Panc1 (cell line): ENCODE results near the gene MPLKIP.

Experiments used
- CTCF ChIP-seq: fragments of 450-650 bp; IDR thresholded peaks from 2 replicates; pipeline ENCODE4 v1.5.1; 2017; ENCODE audit warnings: mild to moderate bottlenecking
- POLR2AphosphoS5 ChIP-seq: IDR thresholded peaks from 2 replicates; pipeline ENCODE4 v1.6.1; 2012; ENCODE audit warnings: mild to moderate bottlenecking, low read depth, low read length, moderate library complexity
- REST ChIP-seq, 2 experiments: IDR thresholded peaks; 2 replicates each; pipeline ENCODE4 v1.6.1; 2011 to 2012; ENCODE audit warnings: low read depth in 2 of 2, control low read depth in 1 of 2, low read length in 1 of 2, mild to moderate bottlenecking in 1 of 2, moderate library complexity in 1 of 2; ENCODE audit not compliant: insufficient read depth in 1 of 2
- SIN3A ChIP-seq: IDR thresholded peaks from 2 replicates; pipeline ENCODE4 v1.6.1; 2012; ENCODE audit warnings: low read depth, mild to moderate bottlenecking, low read length, moderate library complexity, borderline replicate concordance; ENCODE audit not compliant: insufficient read depth
- TCF7L2 ChIP-seq: IDR thresholded peaks from 2 replicates; pipeline ENCODE4 v1.6.1; 2011; ENCODE audit warnings: mild to moderate bottlenecking, low read depth, low read length, inconsistent platforms

- TF ChIP-seq CTCF (no peak), REST (IDR thresholded peaks at IDR 0.05; ENCODE audit: insufficient read depth in 1 of 2, low read depth in 2 of 2, low read length in 1 of 2) (no peak), POLR2AphosphoS5 (no peak), SIN3A (no peak), TCF7L2 (no peak)
These were observed 14.2 kb upstream of the MPLKIP start for GRCh38 chr7:40148671-40149070.
